Gastrocnemius medialis (tissue), 4 donors: ENCODE results near the gene ATRAID. TPM values are rescaled to one million over a fixed set of nuclear protein-coding genes. Genes with fewer than 3 reads are reported as not detected.
"Not testable (repeated sequence)": the region's sequence is repeated elsewhere in the genome, so short reads cannot be mapped to it uniquely, and the experiment has no call there.

Experiments used
- ATAC-seq, 2 donors: fragments of 150-250 bp; one replicate each; pipeline ENCODE4 v1.9.1; 2016
- DNase-seq, 2 donors: peaks; one replicate each; pipeline ENCODE4 v3.0.0-alpha.2; 2019
- H3K27ac ChIP-seq, 4 donors: fragments of 200-600 bp; sonication (generic); 1 replicate in 1 of 4; 2 replicates in 3 of 4; pipeline ENCODE4 v1.5.1; 2016 to 2018; ENCODE audit warnings: mild to moderate bottlenecking in 2 of 4, moderate library complexity in 1 of 4
- H3K27me3 ChIP-seq, 3 donors: fragments of 200-600 bp; sonication (generic) in 2 of 3; 1 replicate in 1 of 3; 2 replicates in 2 of 3; pipeline versions ENCODE4 v1.5.1 to v1.6.0; 2016 to 2019; ENCODE audit warnings: mild to moderate bottlenecking in 1 of 3, moderate library complexity in 1 of 3
- H3K36me3 ChIP-seq, 2 donors: fragments of 200-600 bp; sonication (generic) in 1 of 2; one replicate each; pipeline ENCODE4 v1.5.1; 2017 to 2018
- H3K4me1 ChIP-seq, 2 donors: fragments of 200-600 bp; sonication (generic) in 1 of 2; one replicate each; pipeline ENCODE4 v1.5.1; 2016 to 2017; ENCODE audit warnings: mild to moderate bottlenecking in 2 of 2
- H3K4me3 ChIP-seq, 4 donors: fragments of 200-600 bp; sonication (generic) in 3 of 4; 1 replicate in 1 of 4; 2 replicates in 3 of 4; pipeline ENCODE4 v1.5.1; 2016 to 2019; ENCODE audit warnings: mild to moderate bottlenecking in 2 of 4
- H3K9me3 ChIP-seq, 3 donors: fragments of 200-600 bp; sonication (generic) in 2 of 3; 1 replicate in 1 of 3; 2 replicates in 2 of 3; pipeline ENCODE4 v1.5.1; 2016 to 2019
- CTCF ChIP-seq, 5 experiments: fragments of 450-650 bp in 3 of 5; fragments of 200-600 bp in 2 of 5; sonication (generic) in 2 of 5; IDR thresholded peaks in 4 of 5; conservative IDR thresholded peaks in 1 of 5; 1 replicate in 4 of 5; 2 replicates in 1 of 5; pipeline ENCODE4 v1.5.1; 2016 to 2019; ENCODE audit warnings: antibody characterized with exemption in 5 of 5, mild to moderate bottlenecking in 3 of 5, moderate library complexity in 3 of 5
- POLR2A ChIP-seq, 2 donors: fragments of 450-650 bp; IDR thresholded peaks; one replicate each; pipeline ENCODE4 v1.6.1; 2017; ENCODE audit warnings: antibody characterized with exemption in 2 of 2, mild to moderate bottlenecking in 2 of 2, moderate library complexity in 2 of 2
- in situ Hi-C, 4 donors: fragments of 200-750 bp; cut with MboI; loops; one replicate each; pipeline versions ENCODE4 v1.15.0 to v1.8.0; 2017; ENCODE audit warnings: low sequenced_read_pairs in 4 of 4
- intact Hi-C: fragments of 100-400 bp; cut with DNase I; formaldehyde crosslinking; loops from one replicate; pipeline ENCODE4 v1.15.1; 2023; ENCODE audit warnings: low total_unique reads
- total RNA-seq, 4 donors: library from RNA; depleted of rRNA; stranded (reverse); fragments of >200 nt; gene quantifications; one replicate each; pipeline versions ENCODE4 v1.1.0 to v1.2.3, GENCODE V29; 2016

ATRAID gene
- total RNA-seq, 4 donors from 2014 or later, result 131 to 203 (median 171) TPM

- Histone ChIP-seq H3K9me3 (no peaks in the 10 kb centered on the region), H3K27me3 (no peaks in the 10 kb centered on the region), H3K27ac (no peak overlapping the region), H3K4me1 (peaks cover 5 to 12% of the 10 kb centered on the region in 2 donors), H3K4me3 (no peak overlapping the region), H3K36me3 (no peaks in the 10 kb centered on the region)
- no peak for TF ChIP-seq CTCF (IDR thresholded peaks at IDR 0.05 in 4 of 5, conservative IDR thresholded peaks at IDR 0.05 in 1 of 5)
- TF ChIP-seq POLR2A (IDR thresholded peaks at IDR 0.05), result no peak
- peak in 1 of 2 donors; percentile 12 for DNase-seq
- in situ Hi-C loops (no loop called here), intact Hi-C loops (loop anchor here (1.0 kb wide), 1 partner anchor 21 kb away; no protein-coding TSS in a partner anchor)
- ATAC-seq, result peak; percentile 37 to 81
Observed at GRCh38 chr2:27170581-27171337, 41.1 kb upstream of the ATRAID start.

- Histone ChIP-seq H3K27ac (no peak overlapping the region), H3K4me3 (no peak overlapping the region), H3K27me3 (no peaks in the 10 kb centered on the region), H3K36me3 (no peaks in the 10 kb centered on the region), H3K4me1 (peaks cover 5 to 12% of the 10 kb centered on the region in 2 donors), H3K9me3 (no peaks in the 10 kb centered on the region)
- ATAC-seq (no peak), DNase-seq (no peak)
- intact Hi-C loops, result no loop called here
- TF ChIP-seq CTCF (IDR thresholded peaks at IDR 0.05 in 4 of 5, conservative IDR thresholded peaks at IDR 0.05 in 1 of 5) (no peak), POLR2A (IDR thresholded peaks at IDR 0.05) (no peak)
- in situ Hi-C loops, result no loop called here
Observed at GRCh38 chr2:27171351-27171848, 40.4 kb upstream of the ATRAID start.

- Histone ChIP-seq H3K27ac (no peak overlapping the region), H3K36me3 (no peaks in the 10 kb centered on the region), H3K4me1 (peaks cover 5 to 12% of the 10 kb centered on the region in 2 donors), H3K4me3 (no peak overlapping the region), H3K27me3 (no peaks in the 10 kb centered on the region), H3K9me3 (no peaks in the 10 kb centered on the region)
- TF ChIP-seq CTCF (IDR thresholded peaks at IDR 0.05 in 4 of 5, conservative IDR thresholded peaks at IDR 0.05 in 1 of 5), result no peak
- TF ChIP-seq POLR2A (IDR thresholded peaks at IDR 0.05), result no peak
- no peak for ATAC-seq
- intact Hi-C loops, result no loop called here
- no peak for DNase-seq
- in situ Hi-C loops, result loop anchor here in 1 of 4 donors (25.0 kb wide), 1 partner anchor 212 kb away; the partner anchor contains the start of gene MAPRE3
Observed at GRCh38 chr2:27174638-27175037, 37.2 kb upstream of the ATRAID start.

GRCh38 chr2:27175330-27175729 is 36.5 kb upstream of the ATRAID start:
- DNase-seq (no peak), ATAC-seq (no peak)
- in situ Hi-C loops (loop anchor here in 1 of 4 donors (25.0 kb wide), 1 partner anchor 213 kb away; the partner anchor contains the start of gene MAPRE3), intact Hi-C loops (no loop called here)
- H3K27ac ChIP-seq, result no peak overlapping the region
- H3K9me3 ChIP-seq, result no peaks in the 10 kb centered on the region
- no peaks in the 10 kb centered on the region for H3K27me3 ChIP-seq
- H3K4me3 ChIP-seq, result no peak overlapping the region
- TF ChIP-seq CTCF (IDR thresholded peaks at IDR 0.05 in 4 of 5, conservative IDR thresholded peaks at IDR 0.05 in 1 of 5) (no peak), POLR2A (IDR thresholded peaks at IDR 0.05) (no peak)
- H3K4me1 ChIP-seq, result peaks cover under 1 to 5% of the 10 kb centered on the region in 2 donors
- no peaks in the 10 kb centered on the region for H3K36me3 ChIP-seq

- DNase-seq, ATAC-seq, H3K27ac ChIP-seq, H3K9me3 ChIP-seq, H3K4me1 ChIP-seq, intact Hi-C loops, H3K4me3 ChIP-seq, H3K27me3 ChIP-seq, H3K36me3 ChIP-seq: not testable (repeated sequence)
- in situ Hi-C loops, result loop anchor here in 1 of 4 donors (25.0 kb wide), 1 partner anchor 213 kb away; the partner anchor contains the start of gene MAPRE3
Observed at GRCh38 chr2:27175781-27176180, 36.1 kb upstream of the ATRAID start.
